Left ventricle myocardium inferior (tissue), 1 donor: Measurements from ENCODE around the gene RSAD2. TPM values are rescaled to one million over a fixed set of nuclear protein-coding genes. Genes with fewer than 3 reads are reported as not detected.

Experiments
- DNase-seq: peaks from one replicate; pipeline ENCODE4 v3.0.0-alpha.2; 2020
- H3K27ac ChIP-seq: fragments of 200-600 bp; replicated peaks from 2 replicates; pipeline ENCODE4 v1.8.0; 2021
- H3K27me3 ChIP-seq: fragments of 200-600 bp; 2 replicates; pipeline ENCODE4 v1.8.0; 2021; ENCODE audit warnings: low read depth
- H3K36me3 ChIP-seq: fragments of 200-600 bp; 2 replicates; pipeline ENCODE4 v1.8.0; 2021
- H3K4me1 ChIP-seq: fragments of 200-600 bp; 2 replicates; pipeline ENCODE4 v1.8.0; 2021
- H3K4me3 ChIP-seq: fragments of 200-600 bp; 2 replicates; pipeline ENCODE4 v1.8.0; 2021; ENCODE audit warnings: mild to moderate bottlenecking, moderate library complexity
- H3K9me3 ChIP-seq: fragments of 200-600 bp; replicated peaks from 2 replicates; pipeline ENCODE4 v1.8.0; 2021
- CTCF ChIP-seq: fragments of 200-600 bp; IDR thresholded peaks from 2 replicates; pipeline ENCODE4 v1.8.0; 2021; ENCODE audit warnings: antibody characterized with exemption, mild to moderate bottlenecking, borderline replicate concordance
- intact Hi-C: fragments of 100-400 bp; cut with micrococcal nuclease; formaldehyde crosslinking; loops from one replicate; pipeline ENCODE4 v1.11.0; 2022
- total RNA-seq: library from RNA; stranded (reverse); fragmentation: NEBNext Ultra II Directional; extraction: Animal tissue kit (Norgen Biotek cat#: 25700); gene quantifications from one replicate; pipeline ENCODE4 v1.2.1, GENCODE V29; 2021
- donor health status: DM: no; HTN: yes; CAD: no; lungs with severe emphysema.

The RSAD2 gene
- total RNA-seq, 1 donor from 2014 or later, result 2.4 TPM

- intact Hi-C loops, result no loop called here
- H3K4me3 ChIP-seq, result no peak overlapping the region
- no peak for DNase-seq
- H3K27me3 ChIP-seq, result no peaks in the 10 kb centered on the region
- peaks cover 32% of the 10 kb centered on the region for H3K4me1 ChIP-seq
- no peak overlapping the region for H3K27ac ChIP-seq
- TF ChIP-seq CTCF, result no peak
- no peaks in the 10 kb centered on the region for H3K9me3 ChIP-seq
- H3K36me3 ChIP-seq, result peaks cover 24% of the 10 kb centered on the region
Measured at GRCh38 chr2:6942848-6943247, 65.3 kb downstream of the RSAD2 start.

GRCh38 chr2:6943523-6943922 is 65.9 kb downstream of the RSAD2 start:
- intact Hi-C loops, result no loop called here
- Histone ChIP-seq H3K27ac (peak overlapping the region; percentile 57), H3K36me3 (peaks cover 24% of the 10 kb centered on the region), H3K4me3 (no peak overlapping the region), H3K27me3 (no peaks in the 10 kb centered on the region), H3K9me3 (no peaks in the 10 kb centered on the region), H3K4me1 (peaks cover 39% of the 10 kb centered on the region)
- no peak for TF ChIP-seq CTCF
- DNase-seq, result no peak

- peak overlapping the region; percentile 57 for H3K27ac ChIP-seq
- peaks cover 39% of the 10 kb centered on the region for H3K4me1 ChIP-seq
- peaks cover 24% of the 10 kb centered on the region for H3K36me3 ChIP-seq
- no peak overlapping the region for H3K4me3 ChIP-seq
- H3K27me3 ChIP-seq, result no peaks in the 10 kb centered on the region
- no peak for DNase-seq
- TF ChIP-seq CTCF, result no peak
- intact Hi-C loops, result no loop called here
- no peaks in the 10 kb centered on the region for H3K9me3 ChIP-seq
Measured at GRCh38 chr2:6943971-6944370, 66.4 kb downstream of the RSAD2 start.

- no peak for TF ChIP-seq CTCF
- no peaks in the 10 kb centered on the region for H3K9me3 ChIP-seq
- peaks cover 24% of the 10 kb centered on the region for H3K36me3 ChIP-seq
- peak overlapping the region; percentile 57 for H3K27ac ChIP-seq
- intact Hi-C loops, result no loop called here
- no peak for DNase-seq
- H3K4me1 ChIP-seq, result peaks cover 41% of the 10 kb centered on the region
- H3K4me3 ChIP-seq, result no peak overlapping the region
- H3K27me3 ChIP-seq, result no peaks in the 10 kb centered on the region
Measured at GRCh38 chr2:6944555-6944954, 67.0 kb downstream of the RSAD2 start.

- Histone ChIP-seq H3K4me3 (no peak overlapping the region), H3K27me3 (no peaks in the 10 kb centered on the region), H3K27ac (peak overlapping the region; percentile 57), H3K9me3 (no peaks in the 10 kb centered on the region), H3K36me3 (peaks cover 24% of the 10 kb centered on the region), H3K4me1 (peaks cover 41% of the 10 kb centered on the region)
- no peak for DNase-seq
- TF ChIP-seq CTCF, result no peak
- intact Hi-C loops, result no loop called here
Measured at GRCh38 chr2:6945087-6945813, 67.7 kb downstream of the RSAD2 start.
